Upper lobe of left lung (tissue), 4 donors: Measurements from ENCODE around the gene DOCK11.

Experiments used
- CTCF ChIP-seq, 6 experiments: fragments of 450-650 bp in 4 of 6; fragments of 200-600 bp in 2 of 6; sonication (generic) in 2 of 6; IDR thresholded peaks; one replicate each; pipeline ENCODE4 v1.5.1; 2016 to 2019; ENCODE audit warnings: antibody characterized with exemption in 6 of 6
- EP300 ChIP-seq, 4 donors: sonication (generic); formaldehyde crosslinking; IDR thresholded peaks; one replicate each; pipeline ENCODE4 v1.5.1; 2017; ENCODE audit warnings: antibody characterized with exemption in 4 of 4, control low read depth in 2 of 4
- POLR2A ChIP-seq, 4 donors: fragments of 450-650 bp; IDR thresholded peaks; one replicate each; pipeline ENCODE4 v1.5.1; 2016 to 2017; ENCODE audit warnings: antibody characterized with exemption in 4 of 4, mild to moderate bottlenecking in 2 of 4
- POLR2AphosphoS5 ChIP-seq, 2 donors: sonication (generic); formaldehyde crosslinking; IDR thresholded peaks; one replicate each; pipeline ENCODE4 v1.5.1; 2017; ENCODE audit warnings: antibody characterized with exemption in 2 of 2

- no peak for TF ChIP-seq CTCF (IDR thresholded peaks at IDR 0.05)
- TF ChIP-seq EP300 (IDR thresholded peaks at IDR 0.05), result no peak
- TF ChIP-seq POLR2A (IDR thresholded peaks at IDR 0.05), result no peak
- TF ChIP-seq POLR2AphosphoS5 (IDR thresholded peaks at IDR 0.05), result no peak
Measured at GRCh38 chrX:118526149-118526548, 30.5 kb downstream of the DOCK11 start.
